ENCODE data around the gene PARP9.

GRCh38 chr3:122519693-122520092 lies 44.4 kb downstream of the PARP9 start:
- TF ChIP-seq POLR2AphosphoS5 (IDR thresholded peaks at IDR 0.05; ENCODE audit: low read length) (no peak), BRCA1 (IDR thresholded peaks at IDR 0.05; ENCODE audit: low read depth, low read length) (no peak), RCOR1 (conservative IDR thresholded peaks at IDR 0.05; ENCODE audit: low read depth, low read length) (no peak), CHD4 (IDR thresholded peaks at IDR 0.05) (no peak), BCL3 (IDR thresholded peaks at IDR 0.05; ENCODE audit: borderline replicate concordance, insufficient read depth, low read depth, low read length, poor library complexity, severe bottlenecking) (no peak), SUPT20H (IDR thresholded peaks at IDR 0.05; ENCODE audit: borderline replicate concordance, control insufficient read depth, low read depth, low read length) (no peak), POLR2AphosphoS2 (IDR thresholded peaks at IDR 0.05; ENCODE audit: low read depth, low read length) (no peak), CTCF (IDR thresholded peaks at IDR 0.05 in 2 of 3, conservative IDR thresholded peaks at IDR 0.05 in 1 of 3; ENCODE audit: control insufficient read depth in 2 of 3, extremely low read depth in 1 of 3, insufficient read depth in 1 of 3, low read depth in 3 of 3, low read length in 3 of 3) (no peak), EZH2 (IDR thresholded peaks at IDR 0.05; ENCODE audit: borderline replicate concordance, control insufficient read depth, low read depth, low read length) (no peak), LARP7 (IDR thresholded peaks at IDR 0.05) (no peak), POLR2A (IDR thresholded peaks at IDR 0.05; ENCODE audit: low read depth, low read length) (no peak), EGR1 (IDR thresholded peaks at IDR 0.05; ENCODE audit: borderline replicate concordance in 1 of 2, low read depth in 2 of 2, low read length in 2 of 2) (no peak), MYC (IDR thresholded peaks at IDR 0.05; ENCODE audit: insufficient read depth, insufficient read length, insufficient replicate concordance, low read length, severe bottlenecking) (no peak), BHLHE40 (IDR thresholded peaks at IDR 0.05; ENCODE audit: borderline replicate concordance in 1 of 2, low read depth in 2 of 2, low read length in 1 of 2) (no peak)

Measured in GM12878 (cell line).